ENCODE measurements around the gene PGBD5.

PGBD5 gene

GRCh38 chr1:230375147-230375546 is 51.0 kb downstream of the PGBD5 start:
- no peak for DNase-seq (ENCODE audit: low spot score)

DNA sequence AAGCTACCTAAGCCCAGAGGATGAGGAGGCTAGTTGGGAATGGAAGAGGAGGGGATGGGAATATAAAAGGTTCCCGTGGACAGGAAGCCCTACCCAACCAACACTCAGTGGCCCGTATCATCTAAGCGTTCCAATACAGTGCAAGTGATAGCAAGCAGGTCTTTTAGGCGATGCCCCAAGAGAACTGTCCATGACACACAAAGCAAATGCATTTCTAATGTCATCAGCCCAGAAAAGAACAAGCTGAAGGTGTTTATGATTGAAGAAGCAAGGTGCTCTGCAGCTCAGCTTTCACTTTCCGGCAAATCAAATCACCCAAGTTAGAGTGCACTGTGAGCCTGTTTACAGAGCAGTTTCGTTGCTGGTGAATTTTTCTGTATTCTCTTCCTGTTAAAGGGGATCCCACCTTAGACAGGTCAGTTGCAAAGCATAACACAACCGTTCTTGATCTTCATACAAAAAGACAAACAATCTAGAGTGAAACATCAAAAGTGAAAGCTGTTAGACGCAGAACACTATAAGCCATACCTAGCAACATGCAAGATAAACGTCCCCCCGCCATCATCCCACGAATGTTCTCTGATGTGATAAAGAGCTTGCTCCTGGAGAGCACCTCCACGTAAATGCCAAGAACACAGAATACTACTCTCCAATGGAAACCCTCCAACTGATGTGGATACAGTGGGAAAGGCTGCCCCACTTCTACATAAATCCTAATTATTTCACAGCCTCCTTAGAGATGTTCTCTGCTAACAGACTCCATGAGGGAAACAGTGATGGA is 54.0 kb downstream of the PGBD5 start:
- DNase-seq (ENCODE audit: low spot score): no peak

DNA sequence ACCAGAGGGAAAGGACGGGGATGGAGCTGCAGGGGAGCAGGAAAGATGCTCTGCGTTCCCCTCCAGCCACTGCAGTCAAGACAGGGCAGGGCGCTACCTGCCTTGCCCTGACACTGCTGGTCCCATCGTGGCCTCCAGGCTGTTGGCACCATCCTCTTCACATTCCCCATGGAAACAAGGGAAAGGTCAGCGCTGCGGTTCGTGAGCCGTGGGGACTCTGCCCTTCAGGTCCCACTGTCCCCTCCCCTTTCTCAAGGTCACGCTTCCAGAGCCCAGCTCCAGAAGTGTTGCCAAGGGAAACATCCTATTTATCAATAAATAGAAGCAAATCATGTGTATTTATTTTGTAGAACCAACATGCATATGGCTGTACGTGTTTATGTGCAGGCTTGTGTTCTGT is 56.0 kb downstream of the PGBD5 start:
- no peak for DNase-seq (ENCODE audit: low spot score)

DNA sequence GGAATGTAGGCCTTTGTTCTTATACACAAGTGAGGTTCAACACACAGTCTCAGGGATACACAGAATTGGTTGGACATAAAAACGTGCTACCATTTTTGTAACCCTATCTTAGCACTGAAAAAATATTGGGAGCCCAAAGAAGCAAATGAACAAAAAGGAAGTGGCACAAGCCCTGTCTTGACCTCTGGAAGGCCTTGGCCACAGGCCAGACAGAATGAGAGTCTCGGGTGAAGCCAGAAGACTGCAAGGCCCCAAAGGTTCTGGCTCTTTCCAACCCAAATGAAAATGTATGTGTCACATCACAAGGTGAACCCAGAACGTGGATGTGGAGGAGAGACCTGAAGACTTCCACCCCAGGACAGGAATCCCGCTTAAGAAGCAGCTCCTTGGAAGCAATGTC is 57.3 kb downstream of the PGBD5 start:
- no peak for DNase-seq (ENCODE audit: low spot score)

GRCh38 chr1:230368363-230368762 is 57.8 kb downstream of the PGBD5 start:
- DNase-seq (ENCODE audit: low spot score): no peak

- no peak for DNase-seq (ENCODE audit: low spot score)
Measured at GRCh38 chr1:230366504-230366915, 59.6 kb downstream of the PGBD5 start.

GRCh38 chr1:230365723-230366307 is 60.3 kb downstream of the PGBD5 start:
- DNase-seq (ENCODE audit: low spot score): no peak

DNA sequence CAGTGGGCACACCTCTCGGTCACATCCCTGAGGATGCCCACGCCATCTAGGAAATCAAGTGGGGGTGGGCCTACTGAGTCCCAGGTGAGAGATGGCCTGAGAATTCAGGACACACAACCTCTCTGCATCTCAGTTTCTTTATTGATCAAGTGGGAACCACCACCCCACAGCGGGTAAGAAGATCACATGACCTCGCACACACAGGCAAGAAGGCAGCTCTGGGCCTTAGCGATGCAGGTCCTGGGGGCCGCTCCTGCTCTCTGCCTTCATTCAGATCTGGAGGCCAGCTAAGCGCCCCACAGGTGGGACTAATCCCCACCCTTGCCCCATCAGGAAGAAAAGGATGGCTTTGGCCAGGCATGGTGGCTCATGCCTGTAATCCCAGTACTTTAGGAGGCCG is 63.2 kb downstream of the PGBD5 start:
- no peak for DNase-seq (ENCODE audit: low spot score)

GRCh38 chr1:230361941-230362340 is 64.2 kb downstream of the PGBD5 start:
- no peak for DNase-seq (ENCODE audit: low spot score)

DNA sequence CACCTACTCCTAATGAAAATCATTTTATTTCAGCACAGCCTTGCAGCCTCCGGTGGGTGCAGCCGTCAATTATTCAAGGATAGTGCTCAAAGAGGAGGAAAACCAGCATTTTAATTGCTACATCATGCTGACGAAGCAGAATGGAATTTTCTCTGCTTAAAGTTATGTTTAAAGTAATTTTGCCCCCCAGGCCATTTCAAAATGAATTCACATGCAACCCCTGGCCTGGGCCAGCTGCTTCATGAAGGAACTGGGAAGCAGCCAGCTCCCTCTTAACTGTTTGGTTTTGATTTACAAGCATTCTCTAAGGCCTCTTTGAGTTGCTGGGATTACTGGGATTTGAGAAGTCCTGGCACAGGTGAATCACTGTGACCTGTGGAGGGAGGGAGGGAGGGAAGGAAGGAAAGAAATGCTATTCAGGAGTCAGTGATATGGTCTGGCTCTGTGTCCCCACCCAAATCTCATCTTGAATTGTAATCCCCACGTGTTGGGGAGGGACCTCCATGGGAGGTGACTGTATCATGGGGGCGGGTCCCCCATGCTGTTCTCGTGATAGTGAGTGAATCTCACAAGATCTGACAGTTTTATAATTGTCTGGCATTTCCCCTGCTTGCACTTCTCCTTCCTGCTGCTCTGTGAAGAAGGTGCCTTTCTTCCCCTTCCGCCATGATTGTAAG is 66.0 kb downstream of the PGBD5 start:
- no peak for DNase-seq (ENCODE audit: low spot score)

DNA sequence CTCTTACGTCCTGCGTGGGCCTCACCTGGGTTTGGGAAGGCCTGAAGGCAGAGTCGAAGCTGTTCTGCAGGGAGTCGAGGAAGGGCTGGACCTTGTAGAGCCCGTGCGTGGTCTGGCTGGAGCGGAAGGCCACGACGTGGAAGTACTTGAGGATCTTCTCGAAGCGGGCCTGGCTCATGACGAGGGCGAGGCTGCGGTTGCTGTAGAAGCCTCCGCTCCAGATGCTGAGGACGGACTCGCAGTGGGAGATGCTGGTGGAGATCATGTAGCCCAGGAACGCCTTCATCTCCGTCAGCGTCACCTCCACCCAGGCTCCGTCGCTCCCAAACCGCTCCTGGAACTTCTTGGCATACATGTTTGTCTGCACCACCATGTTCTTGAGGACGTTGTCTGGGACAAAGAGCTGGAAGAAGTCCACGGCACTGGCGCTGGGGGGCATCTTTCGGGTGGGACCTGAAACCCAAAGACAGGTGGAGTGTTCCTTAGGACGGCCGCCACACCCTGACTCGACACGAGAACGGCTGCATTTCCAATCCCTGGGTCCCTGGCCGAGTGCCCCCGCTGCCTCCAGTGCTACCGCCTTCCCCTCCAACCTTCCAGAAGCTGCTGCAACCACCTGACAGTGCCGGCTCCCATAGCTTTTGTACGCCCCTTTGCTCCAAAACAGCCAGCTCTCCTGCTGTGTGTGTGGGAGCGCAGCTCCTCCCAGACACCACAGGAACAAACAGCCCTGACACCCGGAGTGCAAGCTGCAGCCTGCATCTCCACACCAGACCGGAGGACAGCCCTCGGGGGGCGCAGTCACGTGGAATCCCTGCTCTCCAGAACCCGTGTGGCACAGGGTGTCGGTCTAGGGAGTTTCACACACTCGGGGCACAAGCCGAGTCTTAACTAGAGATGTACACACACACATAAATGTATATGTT is 69.0 kb downstream of the PGBD5 start:
- no peak for DNase-seq (ENCODE audit: low spot score)

- DNase-seq (ENCODE audit: low spot score): no peak
Measured at GRCh38 chr1:230356190-230356589, 69.9 kb downstream of the PGBD5 start.

DNA sequence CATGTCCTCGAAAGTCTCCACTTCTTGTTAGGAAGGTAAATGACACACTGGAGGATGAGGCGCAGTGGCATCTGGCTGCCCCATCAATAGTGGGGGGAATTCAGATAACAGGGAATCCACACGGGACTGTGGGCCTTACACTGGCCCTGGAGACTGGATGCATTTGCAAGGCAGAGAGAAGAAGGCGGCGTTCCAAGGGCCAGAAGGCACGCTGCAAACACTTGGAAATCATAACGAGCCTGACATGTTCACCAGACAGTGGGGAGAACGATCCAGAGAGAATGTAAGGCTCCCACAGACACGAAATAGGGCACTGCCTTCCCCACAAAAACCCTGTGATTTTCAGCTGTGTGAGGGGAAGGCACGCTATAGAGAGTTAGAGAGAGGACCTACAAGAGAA is 70.5 kb downstream of the PGBD5 start:
- no peak for DNase-seq (ENCODE audit: low spot score)

DNA sequence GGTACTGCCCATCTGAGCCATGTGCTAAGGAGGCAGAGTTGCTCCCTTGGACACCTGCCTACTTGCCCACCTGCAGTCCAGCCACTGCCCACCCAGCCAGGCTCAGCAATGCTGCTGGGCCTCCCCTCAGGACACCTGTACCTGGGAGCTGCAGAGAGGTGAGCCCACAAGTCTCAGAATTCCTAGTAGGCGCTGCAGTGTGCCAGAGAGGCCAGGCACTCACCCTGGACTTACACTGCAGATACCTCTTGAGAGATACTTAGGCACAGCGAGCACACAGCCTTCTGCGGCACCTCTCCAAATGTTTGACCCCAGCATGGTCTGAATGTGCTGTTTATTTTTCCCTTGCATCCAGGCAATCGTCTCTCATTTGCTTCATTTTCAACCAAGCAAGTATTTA is 71.0 kb downstream of the PGBD5 start:
- DNase-seq (ENCODE audit: low spot score): no peak

DNA sequence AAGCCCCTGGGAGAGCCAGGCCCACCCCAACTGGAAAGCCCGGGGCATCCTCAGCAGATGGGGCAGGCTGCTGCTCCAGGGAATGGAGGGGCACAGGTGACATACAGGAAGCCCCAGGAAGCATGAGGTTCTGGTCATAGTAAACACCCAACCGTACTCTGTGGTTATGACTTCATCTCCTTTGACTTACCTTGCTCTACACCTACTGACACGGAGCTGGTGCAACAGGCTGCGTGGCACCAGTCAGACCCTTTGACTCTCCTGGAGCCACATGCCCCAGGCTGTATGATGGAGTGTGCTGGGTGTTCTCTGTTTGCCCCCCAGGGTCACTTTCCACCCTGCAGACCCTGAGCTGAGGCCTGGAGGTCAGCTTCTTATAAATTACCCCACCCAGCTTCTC is 72.1 kb downstream of the PGBD5 start:
- no peak for DNase-seq (ENCODE audit: low spot score)

- no peak for DNase-seq (ENCODE audit: low spot score)
Measured at GRCh38 chr1:230352537-230352936, 73.6 kb downstream of the PGBD5 start.

DNA sequence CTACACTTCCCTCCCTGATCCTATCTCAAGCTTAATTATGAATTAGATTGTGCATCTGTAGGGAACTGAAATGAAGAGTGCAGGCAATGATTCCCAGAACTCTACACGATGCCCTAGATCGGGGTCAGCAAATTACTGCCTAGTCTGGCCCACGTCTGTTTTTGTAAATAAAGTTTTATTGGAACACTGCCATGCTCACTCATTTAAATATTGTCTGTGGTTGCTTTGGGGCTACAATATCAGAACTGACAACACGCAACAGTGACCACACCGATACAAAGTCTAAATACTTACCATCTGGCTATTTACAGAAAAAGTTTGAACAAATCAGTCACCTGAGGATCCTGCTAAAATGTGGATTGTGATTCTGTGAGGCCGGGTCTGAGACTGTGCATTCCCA is 74.1 kb downstream of the PGBD5 start:
- DNase-seq (ENCODE audit: low spot score): no peak

DNA sequence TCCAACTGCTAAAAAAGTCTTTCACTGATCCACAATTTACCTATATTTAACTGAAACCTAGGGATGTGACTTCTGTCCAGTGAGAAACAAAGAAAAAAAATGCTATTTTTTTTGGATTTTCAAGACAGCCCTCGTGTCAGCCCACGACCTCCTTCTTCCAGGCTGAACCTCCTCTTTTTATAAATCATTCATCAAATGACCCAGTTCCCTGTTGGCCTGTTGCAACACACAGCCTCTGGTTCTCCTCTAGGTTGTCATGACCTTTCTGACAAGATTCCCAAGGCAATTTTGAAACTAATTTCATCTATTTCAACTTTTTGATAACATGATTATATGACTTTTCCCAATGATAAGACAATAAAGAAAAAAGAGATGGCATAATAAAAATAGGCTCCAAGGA is 74.6 kb downstream of the PGBD5 start:
- DNase-seq (ENCODE audit: low spot score): no peak

- DNase-seq (ENCODE audit: low spot score): no peak
Measured at GRCh38 chr1:230350208-230350921, 75.8 kb downstream of the PGBD5 start.

- DNase-seq (ENCODE audit: low spot score): no peak
Measured at GRCh38 chr1:230349020-230349393, 77.1 kb downstream of the PGBD5 start.

- DNase-seq (ENCODE audit: low spot score): no peak
Measured at GRCh38 chr1:230348386-230349019, 77.6 kb downstream of the PGBD5 start.

All from HuH-7.5 (cell line).